HG02852 (cell line): Measurements from ENCODE around the gene CEPT1.

Experiments
- ATAC-seq: cut with Tn5 transposase; IDR thresholded peaks from one replicate; pipeline ENCODE4 v1.9.1; 2021; ENCODE audit warnings: mild to moderate bottlenecking, moderate library complexity; ENCODE audit not compliant: unreplicated experiment

CEPT1 gene

DNA sequence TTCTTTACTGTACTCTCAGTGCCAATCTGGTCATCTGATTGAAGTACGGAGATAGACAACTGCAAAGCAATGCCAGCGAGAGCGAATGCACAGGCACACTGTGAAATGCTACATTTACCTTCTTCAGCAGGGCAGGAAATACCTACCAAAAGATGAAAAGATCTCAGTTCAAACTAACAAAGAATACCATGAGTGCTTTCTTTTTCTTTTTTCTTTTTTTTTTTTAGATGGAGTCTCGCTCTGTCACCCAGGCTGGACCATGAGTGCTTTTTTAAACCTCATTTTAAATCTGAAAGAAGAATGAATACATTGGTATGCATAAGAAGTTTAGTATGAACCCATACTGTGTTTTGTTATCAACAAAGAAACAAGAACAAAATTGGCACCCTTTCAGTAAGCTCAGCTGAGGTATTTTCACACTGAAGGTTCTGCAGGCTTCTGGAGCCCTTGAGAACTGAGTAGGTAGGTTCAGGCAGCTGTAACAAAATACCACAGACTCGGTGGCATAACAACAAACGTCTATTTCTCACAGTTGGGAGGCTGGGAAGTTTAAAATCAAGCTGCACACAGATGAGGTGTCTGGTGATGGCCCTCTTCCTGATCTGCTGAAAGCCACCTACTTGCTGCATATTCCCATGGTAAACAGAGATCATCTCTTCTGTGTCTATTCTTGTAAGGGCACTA is 85.8 kb downstream of the CEPT1 start:
- no peak for ATAC-seq

DNA sequence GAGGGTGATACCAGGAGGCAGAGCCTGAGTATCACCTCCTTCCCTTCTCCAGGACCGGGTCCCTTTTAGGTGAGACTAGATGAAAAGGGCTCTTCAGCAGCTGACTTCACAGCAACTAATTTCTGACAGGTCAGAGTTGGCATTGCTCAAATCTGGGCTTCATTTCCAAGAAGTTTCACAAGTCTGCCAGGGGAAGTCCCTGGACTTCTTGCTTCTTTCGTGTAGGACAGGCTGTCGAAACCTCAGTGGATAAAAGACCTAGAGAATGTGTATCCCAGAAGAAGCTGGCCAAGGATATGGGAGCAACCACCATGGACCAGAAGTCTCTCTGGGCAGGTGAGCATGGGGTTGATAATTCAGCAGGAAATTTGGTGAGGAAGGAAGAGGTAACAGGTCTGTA is 87.4 kb downstream of the CEPT1 start, which contains the start of gene CHI3L2:
TSS of gene CHI3L2 (plus strand) at position 280 of the 400 bp plus-strand sequence. CDS start at position 297, 17 bp downstream.
- ATAC-seq = no peak

DNA sequence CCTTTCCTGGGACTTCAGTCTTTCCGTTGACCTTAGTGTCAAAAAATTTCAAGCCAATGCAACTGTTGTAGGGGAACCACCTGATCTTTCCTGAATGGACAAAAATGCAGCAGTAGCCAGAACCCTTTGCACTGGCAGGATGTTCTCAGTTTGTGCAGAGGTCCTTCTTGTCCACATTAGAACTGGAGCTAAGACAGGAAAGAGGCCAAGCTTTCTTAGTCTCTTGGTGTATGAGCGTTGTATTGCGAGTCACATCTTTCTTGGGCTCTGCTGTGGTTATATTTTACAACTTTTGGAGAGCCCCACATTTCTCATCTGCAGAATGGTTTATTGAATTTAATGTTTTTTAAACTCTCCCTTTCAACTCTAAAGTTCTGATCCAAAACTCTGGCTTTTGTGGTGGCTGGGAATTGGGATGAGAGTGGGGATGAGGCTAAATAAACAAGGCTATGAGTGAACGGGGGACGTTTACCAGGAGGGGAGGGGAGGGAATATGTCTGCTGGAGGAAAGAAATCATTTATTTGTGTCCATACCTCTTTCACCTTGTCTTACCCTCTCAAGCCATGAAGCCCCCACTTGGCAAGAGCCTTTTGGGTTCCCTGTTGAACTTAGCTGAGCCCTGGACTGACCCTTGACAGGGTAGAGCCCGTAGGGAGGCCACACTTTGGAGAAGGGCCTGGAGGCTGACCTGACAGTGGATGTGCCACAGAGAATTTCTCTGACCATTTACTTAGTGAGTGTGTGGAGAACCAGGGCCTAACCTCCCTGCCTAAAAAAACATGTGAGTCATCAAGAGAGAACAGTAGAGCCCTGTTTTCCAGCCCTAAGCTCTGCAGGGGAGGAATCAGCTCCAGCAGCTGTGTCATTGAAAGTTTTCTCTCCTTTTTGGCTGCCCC is 88.1 kb downstream of the CEPT1 start:
- no peak for ATAC-seq

DNA sequence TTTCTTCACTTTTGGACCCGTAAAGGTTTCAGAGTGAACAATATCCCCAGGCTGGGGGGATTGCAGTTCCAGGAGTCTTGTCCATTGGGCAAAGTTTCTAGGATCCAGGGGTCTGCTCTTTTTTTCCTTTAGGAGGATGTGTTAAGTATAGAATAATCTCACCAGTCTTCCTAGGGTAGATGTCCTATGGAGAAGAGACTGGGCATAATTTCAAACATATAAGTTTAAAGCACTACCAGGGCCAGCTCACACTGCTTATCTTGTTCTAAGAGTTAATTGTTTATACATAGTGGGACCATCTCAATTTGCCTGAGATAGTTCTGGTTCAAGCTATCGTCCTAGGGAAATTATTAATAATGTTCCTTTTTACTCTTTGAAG is 88.7 kb downstream of the CEPT1 start:
- ATAC-seq = no peak

DNA sequence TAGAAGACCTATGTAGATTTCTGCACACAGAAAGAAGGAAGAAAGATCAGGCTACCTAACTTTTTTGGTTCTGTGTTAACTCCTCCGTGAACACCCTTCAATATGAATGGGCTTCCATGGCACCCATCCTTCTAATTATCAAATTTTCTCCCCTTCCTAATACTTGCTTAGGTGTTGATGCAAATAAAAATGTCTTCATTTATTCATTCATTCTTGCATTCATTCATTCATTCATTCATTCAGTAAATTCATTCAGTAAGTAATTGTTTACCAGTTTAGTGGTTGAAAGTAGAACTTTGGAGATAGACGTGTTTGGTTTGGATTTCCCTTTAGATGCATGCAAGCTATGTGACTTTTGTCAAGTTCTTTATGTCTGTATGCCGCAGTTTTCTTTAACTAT is 92.1 kb downstream of the CEPT1 start:
- ATAC-seq = no peak

DNA sequence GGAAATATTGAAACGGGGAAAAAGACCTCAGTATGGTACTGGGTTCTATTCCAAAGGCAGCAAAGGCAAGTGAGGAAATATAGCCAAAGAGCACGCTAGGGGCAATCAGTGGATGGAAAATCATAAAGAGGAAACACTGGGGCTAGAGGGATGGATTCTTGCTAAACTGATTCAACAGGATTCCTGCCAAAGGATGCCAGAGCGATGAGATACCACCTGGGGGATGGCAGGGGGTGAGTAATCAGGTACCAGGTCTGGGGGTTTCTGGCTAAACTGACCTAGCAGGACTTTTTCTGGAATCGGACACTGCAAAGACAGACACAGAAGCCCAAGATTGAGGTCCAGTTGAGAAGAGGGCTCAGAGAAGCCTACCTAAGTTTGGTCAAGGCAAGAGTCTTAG is 94.2 kb downstream of the CEPT1 start:
- ATAC-seq = no peak
